ENCODE results near the gene MEIS2.

DNA sequence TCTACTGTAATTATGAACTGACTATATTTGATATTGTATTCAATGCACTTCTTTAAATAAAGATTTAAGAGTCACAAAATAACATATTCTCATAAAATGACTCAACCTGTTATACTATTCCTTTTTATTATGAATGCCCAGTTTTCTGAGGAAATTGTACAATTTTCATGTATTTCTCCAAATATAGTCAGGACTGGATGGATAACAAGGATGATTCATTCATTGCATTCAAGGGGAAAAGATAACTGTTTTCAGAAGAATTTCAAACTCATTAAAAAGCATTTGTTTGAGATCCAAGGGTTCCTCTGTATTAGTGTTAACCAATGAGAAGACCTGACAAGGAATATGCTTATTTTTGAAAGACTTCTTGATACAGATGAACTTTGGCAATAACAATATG is 163.7 kb downstream of the MEIS2 start:
- TF ChIP-seq POLR2A (IDR thresholded peaks at IDR 0.05): no peak
- TF ChIP-seq, protein P1, sequence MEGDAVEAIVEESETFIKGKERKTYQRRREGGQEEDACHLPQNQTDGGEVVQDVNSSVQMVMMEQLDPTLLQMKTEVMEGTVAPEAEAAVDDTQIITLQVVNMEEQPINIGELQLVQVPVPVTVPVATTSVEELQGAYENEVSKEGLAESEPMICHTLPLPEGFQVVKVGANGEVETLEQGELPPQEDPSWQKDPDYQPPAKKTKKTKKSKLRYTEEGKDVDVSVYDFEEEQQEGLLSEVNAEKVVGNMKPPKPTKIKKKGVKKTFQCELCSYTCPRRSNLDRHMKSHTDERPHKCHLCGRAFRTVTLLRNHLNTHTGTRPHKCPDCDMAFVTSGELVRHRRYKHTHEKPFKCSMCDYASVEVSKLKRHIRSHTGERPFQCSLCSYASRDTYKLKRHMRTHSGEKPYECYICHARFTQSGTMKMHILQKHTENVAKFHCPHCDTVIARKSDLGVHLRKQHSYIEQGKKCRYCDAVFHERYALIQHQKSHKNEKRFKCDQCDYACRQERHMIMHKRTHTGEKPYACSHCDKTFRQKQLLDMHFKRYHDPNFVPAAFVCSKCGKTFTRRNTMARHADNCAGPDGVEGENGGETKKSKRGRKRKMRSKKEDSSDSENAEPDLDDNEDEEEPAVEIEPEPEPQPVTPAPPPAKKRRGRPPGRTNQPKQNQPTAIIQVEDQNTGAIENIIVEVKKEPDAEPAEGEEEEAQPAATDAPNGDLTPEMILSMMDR (IDR thresholded peaks at IDR 0.05): no peak

Measured in vagina (tissue), 2 donors.